HEK293T (cell line): ENCODE measurements around the gene ZNF862.

Experiments
- CTCF ChIA-PET: fragments of 350-600 bp; formaldehyde crosslinking; extraction: SDS; loops from one replicate; lab custom pipeline; 2021; ENCODE audit warnings: antibody characterized with exemption, inconsistent platforms; lab: Yijun Ruan, JAX
- POLR2A ChIA-PET: fragments of 350-600 bp; formaldehyde crosslinking; extraction: SDS; loops from one replicate; lab custom pipeline; 2020; ENCODE audit warnings: antibody characterized with exemption, inconsistent platforms; lab: Yijun Ruan, JAX
- DNase-seq: peaks from one replicate; pipeline ENCODE4 v3.0.0; 2012; ENCODE audit warnings: mixed read lengths; ENCODE audit errors: extremely low spot score
- ARNT ChIP-seq: fragments of 450-650 bp; IDR thresholded peaks from 2 replicates; pipeline ENCODE4 v1.6.1; 2017; ENCODE audit warnings: mild to moderate bottlenecking
- BHLHE40 ChIP-seq: fragments of 450-650 bp; IDR thresholded peaks from 2 replicates; pipeline ENCODE4 v1.6.1; 2016; ENCODE audit warnings: mild to moderate bottlenecking, moderate library complexity, borderline replicate concordance
- CTBP1 ChIP-seq: fragments of 450-650 bp; IDR thresholded peaks from 2 replicates; pipeline ENCODE4 v1.6.1; 2016; ENCODE audit warnings: borderline replicate concordance
- ELF4 ChIP-seq: fragments of 450-650 bp; IDR thresholded peaks from 2 replicates; pipeline ENCODE4 v1.6.1; 2017; ENCODE audit warnings: antibody characterized with exemption
- FOXA1 ChIP-seq: fragments of 450-650 bp; IDR thresholded peaks from 2 replicates; pipeline ENCODE4 v1.6.1; 2016; ENCODE audit warnings: mild to moderate bottlenecking
- FOXK2 ChIP-seq: fragments of 450-650 bp; IDR thresholded peaks from 2 replicates; pipeline ENCODE4 v1.6.1; 2016; ENCODE audit warnings: mild to moderate bottlenecking
- FOXM1 ChIP-seq: fragments of 450-650 bp; IDR thresholded peaks from 2 replicates; pipeline ENCODE4 v1.6.1; 2017; ENCODE audit warnings: mild to moderate bottlenecking, borderline replicate concordance
- HDGF ChIP-seq: fragments of 450-650 bp; IDR thresholded peaks from 2 replicates; pipeline ENCODE4 v1.6.1; 2017; ENCODE audit warnings: antibody characterized with exemption, borderline replicate concordance
- L3MBTL2 ChIP-seq: fragments of 450-650 bp; conservative IDR thresholded peaks from 2 replicates; pipeline ENCODE4 v1.6.1; 2016; ENCODE audit warnings: mild to moderate bottlenecking
- LEF1 ChIP-seq: fragments of 450-650 bp; IDR thresholded peaks from 2 replicates; pipeline ENCODE4 v1.6.1; 2017; ENCODE audit warnings: mild to moderate bottlenecking, borderline replicate concordance
- NFRKB ChIP-seq: fragments of 450-650 bp; IDR thresholded peaks from 2 replicates; pipeline ENCODE4 v1.6.1; 2016; ENCODE audit warnings: mild to moderate bottlenecking, moderate library complexity
- PKNOX1 ChIP-seq: fragments of 450-650 bp; IDR thresholded peaks from 2 replicates; pipeline ENCODE4 v1.6.1; 2016
- SP1 ChIP-seq: fragments of 450-650 bp; IDR thresholded peaks from 2 replicates; pipeline ENCODE4 v1.6.1; 2017
- SUZ12 ChIP-seq: fragments of 450-650 bp; IDR thresholded peaks from 2 replicates; pipeline ENCODE4 v1.6.1; 2016; ENCODE audit warnings: mild to moderate bottlenecking
- TARDBP ChIP-seq: fragments of 450-650 bp; IDR thresholded peaks from 2 replicates; pipeline ENCODE4 v1.6.1; 2016
- ZNF384 ChIP-seq: fragments of 450-650 bp; IDR thresholded peaks from 2 replicates; pipeline ENCODE4 v1.6.1; 2016

The ZNF862 gene

GRCh38 chr7:149799397-149800168 lies 38.6 kb upstream of the ZNF862 start:
- TF ChIP-seq ARNT (no peak), TARDBP (no peak), SP1 (no peak), ZNF384 (no peak), LEF1 (no peak), L3MBTL2 (no peak), NFRKB (no peak), HDGF (no peak), ELF4 (no peak), BHLHE40 (no peak), FOXK2 (no peak), PKNOX1 (no peak), CTBP1 (no peak)
- peak; percentile 78 for DNase-seq
- CTCF ChIA-PET: interaction anchor here (0.6 to 4.0 kb wide), 10 partner anchors 9 to 174 kb away, joined by 3 to 30 read pairs (median 4); no protein-coding TSS in a partner anchor
- POLR2A ChIA-PET: interaction anchor here (1.0 kb wide), 1 partner anchor 137 kb away, joined by 3 read pairs; no protein-coding TSS in a partner anchor

- no peak for DNase-seq
- CTCF ChIA-PET: interaction anchor here (0.6 to 4.0 kb wide), 10 partner anchors 10 to 175 kb away, joined by 3 to 30 read pairs (median 4); no protein-coding TSS in a partner anchor
- POLR2A ChIA-PET: interaction anchor here (1.0 kb wide), 1 partner anchor 138 kb away, joined by 3 read pairs; no protein-coding TSS in a partner anchor
Observed at GRCh38 chr7:149800169-149800555, 38.0 kb upstream of the ZNF862 start.

GRCh38 chr7:149801002-149801566 lies 37.1 kb upstream of the ZNF862 start:
- CTCF ChIA-PET: interaction anchor here (0.9 to 4.0 kb wide), 2 partner anchors 10 to 138 kb away, joined by 3 to 30 read pairs; no protein-coding TSS in a partner anchor
- no peak for TF ChIP-seq L3MBTL2
- no peak for TF ChIP-seq ARNT
- no peak for TF ChIP-seq HDGF
- no peak for TF ChIP-seq ZNF384
- no peak for TF ChIP-seq CTBP1
- TF ChIP-seq PKNOX1: no peak
- TF ChIP-seq NFRKB: no peak
- no peak for TF ChIP-seq ELF4
- no peak for TF ChIP-seq SUZ12
- no peak for TF ChIP-seq FOXK2
- TF ChIP-seq SP1: no peak
- no peak for DNase-seq
- POLR2A ChIA-PET: interaction anchor here (1.7 kb wide), 1 partner anchor 37 kb away, joined by 6 read pairs; the partner anchor contains the start of gene ZNF862

More at GRCh38 chr7:149800169-149800555, 38.0 kb upstream of the ZNF862 start:
- TF ChIP-seq NFRKB (no peak), BHLHE40 (no peak), SP1 (no peak), FOXM1 (no peak), CTBP1 (no peak), ARNT (no peak), LEF1 (no peak), FOXA1 (no peak), HDGF (no peak), SUZ12 (no peak), ELF4 (no peak), ZNF384 (no peak), FOXK2 (no peak), TARDBP (no peak)

GRCh38 chr7:149801816-149802215 lies 36.4 kb upstream of the ZNF862 start:
- TF ChIP-seq TARDBP: no peak
- TF ChIP-seq FOXM1: no peak
- no peak for TF ChIP-seq SUZ12
- TF ChIP-seq BHLHE40: no peak
- no peak for TF ChIP-seq ELF4
- no peak for TF ChIP-seq ZNF384
- TF ChIP-seq L3MBTL2: no peak
- TF ChIP-seq HDGF: no peak
- TF ChIP-seq FOXA1: no peak
- no peak for TF ChIP-seq PKNOX1
- TF ChIP-seq CTBP1: no peak
- TF ChIP-seq SP1: no peak
- TF ChIP-seq NFRKB: no peak
- TF ChIP-seq ARNT: no peak
- TF ChIP-seq FOXK2: no peak
- TF ChIP-seq LEF1: no peak
- DNase-seq: no peak
- ChIA-PET POLR2A (interaction anchor here (1.7 kb wide), 1 partner anchor 36 kb away, joined by 6 read pairs; the partner anchor contains the start of gene ZNF862), CTCF (interaction anchor here (0.9 to 4.0 kb wide), 2 partner anchors 11 to 139 kb away, joined by 3 to 30 read pairs; no protein-coding TSS in a partner anchor)

- POLR2A ChIA-PET: no interaction called here
- no peak for DNase-seq
- no peak for TF ChIP-seq BHLHE40
- TF ChIP-seq ARNT: no peak
- TF ChIP-seq FOXK2: no peak
- TF ChIP-seq LEF1: no peak
- no peak for TF ChIP-seq SP1
- no peak for TF ChIP-seq FOXM1
- no peak for TF ChIP-seq ELF4
- TF ChIP-seq FOXA1: no peak
- TF ChIP-seq NFRKB: no peak
- TF ChIP-seq PKNOX1: no peak
- no peak for TF ChIP-seq CTBP1
- no peak for TF ChIP-seq ZNF384
- no peak for TF ChIP-seq TARDBP
- TF ChIP-seq SUZ12: no peak
- no peak for TF ChIP-seq HDGF
- TF ChIP-seq L3MBTL2: no peak
- CTCF ChIA-PET: interaction anchor here (4.0 kb wide), 1 partner anchor 140 kb away, joined by 30 read pairs; no protein-coding TSS in a partner anchor
Observed at GRCh38 chr7:149802966-149803365, 35.2 kb upstream of the ZNF862 start.
